Smooth muscle cell (in vitro differentiated cells): ENCODE data around the gene SLC35A3. TPM values are rescaled to one million over a fixed set of nuclear protein-coding genes. Genes with fewer than 3 reads are reported as not detected.
"Not testable (repeated sequence)": the region's sequence is repeated elsewhere in the genome, so short reads cannot be mapped to it uniquely, and the experiment has no call there.

Experiments used
- DNase-seq: peaks from one replicate; lab custom pipeline; 2025; ENCODE audit not compliant: unreplicated experiment; lab: John Stamatoyannopoulos, UW
- H2AFZ ChIP-seq: fragments of 200-600 bp; sonication (generic); 2 replicates; pipeline ENCODE4 v1.6.0; 2016; ENCODE audit warnings: antibody characterized with exemption, low read depth, mild to moderate bottlenecking
- H3F3A ChIP-seq: fragments of 200-600 bp; sonication (generic); 2 replicates; pipeline ENCODE4 v1.6.0; 2017; ENCODE audit warnings: antibody characterized with exemption, low read depth
- H3K27ac ChIP-seq: fragments of 200-600 bp; sonication (generic); 2 replicates; pipeline ENCODE4 v1.5.1; 2016; ENCODE audit warnings: low read depth, mild to moderate bottlenecking
- H3K27me3 ChIP-seq: fragments of 200-600 bp; sonication (generic); 2 replicates; pipeline ENCODE4 v1.6.1; 2016; ENCODE audit warnings: low read depth, mild to moderate bottlenecking
- H3K36me3 ChIP-seq: fragments of 200-600 bp; sonication (generic); 2 replicates; pipeline ENCODE4 v1.5.1; 2016; ENCODE audit warnings: low read depth
- H3K4me1 ChIP-seq: fragments of 200-600 bp; sonication (generic); 2 replicates; pipeline ENCODE4 v1.5.1; 2016; ENCODE audit warnings: low read depth
- H3K4me2 ChIP-seq: fragments of 200-600 bp; sonication (generic); 2 replicates; pipeline ENCODE4 v1.6.0; 2016; ENCODE audit warnings: mild to moderate bottlenecking
- H3K4me3 ChIP-seq: fragments of 200-600 bp; sonication (generic); 2 replicates; pipeline ENCODE4 v1.5.1; 2016; ENCODE audit warnings: mild to moderate bottlenecking
- H3K79me2 ChIP-seq: fragments of 200-600 bp; sonication (generic); 2 replicates; pipeline ENCODE4 v1.6.0; 2016; ENCODE audit warnings: low read depth, mild to moderate bottlenecking
- H3K9ac ChIP-seq: fragments of 200-600 bp; sonication (generic); 2 replicates; pipeline ENCODE4 v1.6.0; 2016; ENCODE audit warnings: low read depth
- H3K9me3 ChIP-seq: fragments of 200-600 bp; sonication (generic); replicated peaks from 2 replicates; pipeline ENCODE4 v1.5.1; 2016; ENCODE audit warnings: low read depth
- H4K20me1 ChIP-seq: fragments of 200-600 bp; sonication (generic); 2 replicates; pipeline ENCODE4 v1.6.0; 2016; ENCODE audit warnings: low read depth
- WGBS: methylation state at CpG from one replicate; pipeline ENCODE4 v1.1.7; 2016; ENCODE audit warnings: low lambda C conversion rate; 5-methylcytosine and 5-hydroxymethylcytosine counted together
- polyA plus RNA-seq: library from polyadenylated mRNA; unstranded; fragments of >200 nt; fragmentation: Nextera tagmentation; extraction: Ambion mirVana; gene quantifications from 2 replicates; pipeline ENCODE4 v1.2.1, GENCODE V29; 2016
- total RNA-seq: library from RNA; depleted of rRNA; stranded (reverse); fragments of >200 nt; gene quantifications from 2 replicates; pipeline ENCODE4 v1.2.3, GENCODE V29; 2014
- TF ChIP-seq, protein P1 (sequence below): fragments of 200-600 bp; sonication (generic); IDR thresholded peaks from 2 replicates; pipeline ENCODE4 v1.5.1; 2017; ENCODE audit warnings: borderline replicate concordance, mild to moderate bottlenecking, antibody characterized with exemption; ENCODE audit not compliant: insufficient read depth, poor library complexity, severe bottlenecking

SLC35A3 gene
- total and polyA plus RNA-seq, 2 experiments from 2014 or later, result 8.2 to 33.5 TPM

DNA sequence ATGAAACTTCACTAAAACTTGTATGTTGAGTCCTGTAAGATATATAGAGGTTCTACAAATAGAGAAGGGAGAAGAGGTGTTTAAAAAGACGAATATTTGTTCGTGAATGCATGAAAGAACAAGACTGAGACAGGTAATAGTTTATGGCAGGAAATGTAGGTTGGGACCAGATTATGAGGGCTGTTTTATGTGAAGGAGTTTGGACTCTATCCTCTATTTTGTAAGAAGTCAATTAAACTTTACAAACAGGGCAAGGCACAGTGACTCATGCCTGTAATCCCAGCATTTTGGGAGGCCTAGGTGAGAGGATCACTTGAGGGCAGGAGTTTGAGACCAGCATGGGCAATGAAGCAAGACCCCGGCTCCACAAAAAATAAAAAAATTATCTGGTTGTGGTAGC is 5.7 kb downstream of the SLC35A3 start:
- no peak for DNase-seq
- TF ChIP-seq, protein P1, sequence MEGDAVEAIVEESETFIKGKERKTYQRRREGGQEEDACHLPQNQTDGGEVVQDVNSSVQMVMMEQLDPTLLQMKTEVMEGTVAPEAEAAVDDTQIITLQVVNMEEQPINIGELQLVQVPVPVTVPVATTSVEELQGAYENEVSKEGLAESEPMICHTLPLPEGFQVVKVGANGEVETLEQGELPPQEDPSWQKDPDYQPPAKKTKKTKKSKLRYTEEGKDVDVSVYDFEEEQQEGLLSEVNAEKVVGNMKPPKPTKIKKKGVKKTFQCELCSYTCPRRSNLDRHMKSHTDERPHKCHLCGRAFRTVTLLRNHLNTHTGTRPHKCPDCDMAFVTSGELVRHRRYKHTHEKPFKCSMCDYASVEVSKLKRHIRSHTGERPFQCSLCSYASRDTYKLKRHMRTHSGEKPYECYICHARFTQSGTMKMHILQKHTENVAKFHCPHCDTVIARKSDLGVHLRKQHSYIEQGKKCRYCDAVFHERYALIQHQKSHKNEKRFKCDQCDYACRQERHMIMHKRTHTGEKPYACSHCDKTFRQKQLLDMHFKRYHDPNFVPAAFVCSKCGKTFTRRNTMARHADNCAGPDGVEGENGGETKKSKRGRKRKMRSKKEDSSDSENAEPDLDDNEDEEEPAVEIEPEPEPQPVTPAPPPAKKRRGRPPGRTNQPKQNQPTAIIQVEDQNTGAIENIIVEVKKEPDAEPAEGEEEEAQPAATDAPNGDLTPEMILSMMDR, result no peak

DNA sequence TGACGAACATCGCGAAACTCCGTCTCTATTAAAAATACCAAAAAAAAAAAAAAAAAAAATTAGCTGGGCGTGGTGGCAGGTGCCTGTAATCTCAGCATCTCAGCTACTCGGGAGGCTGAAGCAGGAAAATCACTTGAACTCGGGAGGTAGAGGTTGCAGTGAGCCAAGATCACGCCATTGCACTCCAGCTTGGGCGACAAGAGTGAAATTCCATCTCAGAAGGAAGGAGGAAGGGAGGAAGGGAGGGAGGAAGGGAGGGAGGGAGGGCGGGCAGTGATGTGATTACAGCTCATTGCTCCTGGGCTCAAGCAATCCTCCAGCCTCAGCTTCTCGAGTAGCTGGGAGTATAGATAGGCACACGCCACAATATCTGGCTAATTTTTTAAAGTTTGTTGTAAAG is 7.5 kb downstream of the SLC35A3 start:
- not testable (repeated sequence) for DNase-seq

More for the DNA sequence above, 5.7 kb downstream of the SLC35A3 start:
- no peak overlapping the region for H3K9ac ChIP-seq
- peaks cover 3% of the 10 kb centered on the region for H3K36me3 ChIP-seq
- H3K4me3 ChIP-seq, result no peak overlapping the region
- no peak overlapping the region for H3K4me2 ChIP-seq
- H2AFZ ChIP-seq, result no peak overlapping the region
- peaks cover 15% of the 10 kb centered on the region for H4K20me1 ChIP-seq
- peaks cover 6% of the 10 kb centered on the region for H3K4me1 ChIP-seq
- H3K79me2 ChIP-seq, result peaks cover 62% of the 10 kb centered on the region
- H3K27ac ChIP-seq, result no peak overlapping the region
- H3K27me3 ChIP-seq, result no peaks in the 10 kb centered on the region
- no peaks in the 10 kb centered on the region for H3K9me3 ChIP-seq
- WGBS, result 96% methylated on average over 3 of the region's 3 CpGs
- H3F3A ChIP-seq, result no peaks in the 10 kb centered on the region

DNA sequence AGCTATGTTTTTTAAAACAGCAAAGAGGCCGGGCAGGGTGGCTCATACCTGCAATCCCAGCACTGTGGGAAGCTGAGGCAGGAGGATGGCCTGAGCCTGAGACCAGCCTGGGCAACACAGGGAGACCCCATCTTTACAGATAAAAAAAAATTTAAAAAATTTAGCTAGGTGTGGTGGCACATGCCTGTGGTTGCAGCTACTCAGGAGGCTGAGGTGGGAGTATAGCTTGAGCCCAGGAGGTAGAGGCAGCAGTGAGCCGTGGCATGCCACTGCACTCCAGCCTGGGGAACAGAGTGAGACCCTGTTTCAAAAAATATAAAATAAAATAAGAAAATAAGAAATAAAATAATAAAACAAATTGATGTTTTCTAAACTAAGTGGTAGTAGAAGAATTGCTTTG is 8.4 kb downstream of the SLC35A3 start:
- Histone ChIP-seq H3K36me3 (peaks cover 3% of the 10 kb centered on the region), H3K4me2 (no peak overlapping the region), H3K9me3 (no peaks in the 10 kb centered on the region), H3K27ac (no peak overlapping the region), H3K4me1 (no peaks in the 10 kb centered on the region), H3K4me3 (no peak overlapping the region), H3F3A (no peaks in the 10 kb centered on the region), H2AFZ (no peak overlapping the region), H3K9ac (no peak overlapping the region), H3K27me3 (no peaks in the 10 kb centered on the region), H3K79me2 (peaks cover 62% of the 10 kb centered on the region), H4K20me1 (peaks cover 15% of the 10 kb centered on the region)
- TF ChIP-seq, protein P1, result no peak
- no peak for DNase-seq
- 96% methylated on average over 2 of the region's 2 CpGs for WGBS

More for the DNA sequence above, 7.5 kb downstream of the SLC35A3 start:
- WGBS, result 90% methylated on average over 11 of the region's 12 CpGs
- H3K27me3 ChIP-seq, H3K9me3 ChIP-seq, H3K4me2 ChIP-seq, H3K4me3 ChIP-seq, H3K27ac ChIP-seq, H3K4me1 ChIP-seq, H3K36me3 ChIP-seq, H3K9ac ChIP-seq, H2AFZ ChIP-seq, H3F3A ChIP-seq: not testable (repeated sequence)
- H4K20me1 ChIP-seq, result peaks cover 15% of the 10 kb centered on the region
- H3K79me2 ChIP-seq, result peaks cover 62% of the 10 kb centered on the region

DNA sequence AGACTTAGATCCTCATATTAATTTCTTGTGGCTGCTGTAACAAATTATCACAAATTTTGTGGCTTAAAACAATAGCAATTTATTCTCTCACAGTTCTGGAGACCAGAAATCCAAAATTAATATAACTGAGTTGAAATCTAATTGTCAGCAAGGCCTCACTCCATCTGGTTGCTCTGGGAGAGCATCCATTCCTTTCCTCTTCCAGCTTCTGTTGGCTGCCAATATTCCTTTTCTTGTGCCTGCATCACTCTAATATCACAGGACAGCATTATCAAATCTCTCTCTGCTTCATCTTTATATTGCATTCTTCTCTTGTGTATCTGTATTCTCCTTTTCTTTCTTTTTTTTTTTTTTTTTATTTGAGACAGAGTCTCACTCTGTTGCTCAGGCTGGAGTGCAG is 9.3 kb downstream of the SLC35A3 start:
- no peak overlapping the region for H2AFZ ChIP-seq
- H3K27ac ChIP-seq, result no peak overlapping the region
- H4K20me1 ChIP-seq, result peaks cover 14% of the 10 kb centered on the region
- H3K4me2 ChIP-seq, result no peak overlapping the region
- no peaks in the 10 kb centered on the region for H3K4me1 ChIP-seq
- H3K79me2 ChIP-seq, result peaks cover 62% of the 10 kb centered on the region
- TF ChIP-seq, protein P1, result no peak
- H3K4me3 ChIP-seq, result no peak overlapping the region
- peaks cover 3% of the 10 kb centered on the region for H3K36me3 ChIP-seq
- DNase-seq, result no peak
- no peaks in the 10 kb centered on the region for H3F3A ChIP-seq
- no peaks in the 10 kb centered on the region for H3K9me3 ChIP-seq
- H3K9ac ChIP-seq, result no peak overlapping the region
- H3K27me3 ChIP-seq, result no peaks in the 10 kb centered on the region
